Activated CD8-positive, alpha-beta memory T cell treated with anti-CD3 and anti-CD28 coated beads, Interleukin-2, amount 50 U/mL, for 24 hours (primary cell): Measurements from ENCODE around the gene ANKRD40.

ENCODE experiments used
- DNase-seq: peaks from one replicate; pipeline ENCODE4 v3.0.0-alpha.2; 2020; ENCODE audit errors: extremely low read depth

ANKRD40 gene

DNA sequence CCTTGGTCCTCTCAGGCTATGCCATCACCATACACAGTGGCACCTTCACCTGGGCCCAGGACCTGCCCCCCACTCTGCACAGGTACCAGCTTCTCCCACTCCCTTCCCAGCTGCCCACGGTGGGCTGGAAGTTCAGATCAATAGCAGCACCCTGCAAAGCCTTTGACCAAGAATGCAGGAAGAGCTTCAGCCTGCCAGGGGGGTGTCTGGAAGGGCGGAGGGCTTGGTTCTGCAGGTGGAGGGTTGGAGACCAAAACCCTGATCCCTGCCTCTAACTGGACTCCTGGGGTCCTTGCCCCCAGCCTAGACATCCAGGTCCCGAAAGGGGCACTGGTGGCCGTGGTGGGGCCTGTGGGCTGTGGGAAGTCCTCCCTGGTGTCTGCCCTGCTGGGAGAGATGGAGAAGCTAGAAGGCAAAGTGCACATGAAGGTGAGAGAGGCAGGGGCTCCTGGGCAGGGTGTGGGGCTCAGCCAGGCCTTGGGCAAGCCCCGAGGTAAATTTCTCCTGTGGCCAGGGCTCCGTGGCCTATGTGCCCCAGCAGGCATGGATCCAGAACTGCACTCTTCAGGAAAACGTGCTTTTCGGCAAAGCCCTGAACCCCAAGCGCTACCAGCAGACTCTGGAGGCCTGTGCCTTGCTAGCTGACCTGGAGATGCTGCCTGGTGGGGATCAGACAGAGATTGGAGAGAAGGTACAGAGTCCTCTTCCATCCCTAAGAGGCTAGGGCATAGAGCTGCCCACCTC, 38.7 kb downstream of the ANKRD40 start:
- no peak for DNase-seq

GRCh38 chr17:50668025-50668837, 39.5 kb downstream of the ANKRD40 start:
- DNase-seq = no peak

DNA sequence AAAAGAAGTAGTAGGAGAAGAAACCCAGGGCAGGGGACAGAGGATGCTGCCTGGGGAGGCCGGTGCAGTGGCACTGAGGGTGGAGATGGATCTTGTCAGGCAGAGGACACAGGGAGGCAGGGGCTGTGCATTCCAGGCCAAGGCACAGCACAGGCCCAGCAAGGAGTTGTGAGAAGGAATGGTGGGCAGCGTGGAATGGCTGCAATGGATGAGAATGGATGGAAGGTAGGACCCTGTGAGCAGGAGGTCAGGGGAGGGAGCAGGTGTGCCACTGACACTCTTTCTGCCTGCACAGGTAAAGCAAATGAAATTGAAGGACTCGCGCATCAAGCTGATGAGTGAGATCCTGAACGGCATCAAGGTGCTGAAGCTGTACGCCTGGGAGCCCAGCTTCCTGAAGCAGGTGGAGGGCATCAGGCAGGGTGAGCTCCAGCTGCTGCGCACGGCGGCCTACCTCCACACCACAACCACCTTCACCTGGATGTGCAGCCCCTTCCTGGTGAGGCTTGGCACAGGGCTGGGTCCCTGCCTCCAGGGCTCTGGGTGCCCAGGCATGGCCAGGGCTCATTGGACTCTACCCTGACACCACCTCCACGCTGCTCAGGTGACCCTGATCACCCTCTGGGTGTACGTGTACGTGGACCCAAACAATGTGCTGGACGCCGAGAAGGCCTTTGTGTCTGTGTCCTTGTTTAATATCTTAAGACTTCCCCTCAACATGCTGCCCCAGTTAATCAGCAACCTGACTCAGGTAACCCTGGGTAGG, 40.3 kb downstream of the ANKRD40 start:
- no peak for DNase-seq

GRCh38 chr17:50666316-50666715, 41.4 kb downstream of the ANKRD40 start:
- no peak for DNase-seq

- no peak for DNase-seq
Measured at GRCh38 chr17:50665838-50666237, 41.9 kb downstream of the ANKRD40 start.

DNA sequence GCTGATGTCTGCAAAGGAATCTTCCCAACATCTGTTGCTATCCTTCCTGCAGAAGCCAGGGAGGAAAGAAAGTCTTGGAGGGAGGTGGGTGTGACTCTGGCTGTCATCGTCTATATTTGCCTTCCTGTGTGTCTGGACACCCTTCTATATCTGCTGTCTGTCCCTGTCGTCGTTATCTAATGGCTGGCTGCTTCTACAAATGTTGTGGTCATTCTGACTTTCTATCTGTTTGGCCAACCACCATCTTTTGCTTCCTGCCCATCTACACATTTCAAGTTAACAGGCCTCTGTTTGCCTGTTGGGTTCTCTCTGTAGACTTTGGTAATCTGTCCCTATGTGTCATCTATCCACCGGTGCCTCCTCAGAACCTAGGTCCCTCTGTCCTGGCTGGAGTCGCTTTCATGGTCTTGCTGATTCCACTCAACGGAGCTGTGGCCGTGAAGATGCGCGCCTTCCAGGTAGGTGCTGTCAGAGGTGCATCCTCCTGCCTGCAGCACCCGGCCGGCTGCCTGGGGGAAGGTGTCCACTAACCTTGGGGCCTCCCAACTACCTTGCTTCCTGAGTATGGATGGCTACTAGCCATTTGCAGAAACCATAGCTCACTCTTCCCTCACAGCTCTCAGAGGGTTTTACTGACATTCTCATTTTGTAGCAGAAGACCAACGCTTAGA, 42.8 kb downstream of the ANKRD40 start:
- DNase-seq = no peak

- DNase-seq = no peak
Measured at GRCh38 chr17:50663812-50664374, 43.8 kb downstream of the ANKRD40 start.

GRCh38 chr17:50662632-50663225, 45.0 kb downstream of the ANKRD40 start:
- DNase-seq = no peak

DNA sequence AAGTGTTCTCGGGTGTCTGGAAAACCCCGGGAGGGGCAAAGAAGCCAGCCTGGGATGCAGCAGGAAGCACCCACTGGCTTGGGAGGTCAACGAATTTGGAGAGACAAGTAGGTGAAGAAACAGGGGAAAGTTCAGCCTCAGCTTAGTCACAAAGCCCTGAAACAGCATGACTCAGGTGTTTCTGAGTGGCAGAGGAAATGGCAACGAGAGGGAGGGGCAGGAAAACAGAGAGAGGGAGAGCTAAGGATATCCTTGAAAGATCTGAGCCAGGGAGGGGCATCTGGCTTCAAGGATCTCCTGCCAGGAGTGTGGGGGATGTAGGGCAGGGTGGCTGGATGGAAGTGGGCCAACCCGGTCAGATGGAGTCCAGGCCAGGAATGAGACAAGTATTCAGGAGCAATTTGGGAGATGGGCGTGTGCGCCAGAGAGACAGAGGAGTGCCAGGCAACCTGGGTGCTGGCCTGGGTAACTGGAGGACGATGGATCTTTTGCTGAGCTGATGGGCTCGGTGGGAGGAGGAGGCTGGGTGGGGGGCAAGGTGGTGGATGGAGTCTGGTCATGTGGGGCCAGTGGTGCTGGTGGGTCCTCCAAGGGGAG, 45.8 kb downstream of the ANKRD40 start:
- DNase-seq = no peak

DNA sequence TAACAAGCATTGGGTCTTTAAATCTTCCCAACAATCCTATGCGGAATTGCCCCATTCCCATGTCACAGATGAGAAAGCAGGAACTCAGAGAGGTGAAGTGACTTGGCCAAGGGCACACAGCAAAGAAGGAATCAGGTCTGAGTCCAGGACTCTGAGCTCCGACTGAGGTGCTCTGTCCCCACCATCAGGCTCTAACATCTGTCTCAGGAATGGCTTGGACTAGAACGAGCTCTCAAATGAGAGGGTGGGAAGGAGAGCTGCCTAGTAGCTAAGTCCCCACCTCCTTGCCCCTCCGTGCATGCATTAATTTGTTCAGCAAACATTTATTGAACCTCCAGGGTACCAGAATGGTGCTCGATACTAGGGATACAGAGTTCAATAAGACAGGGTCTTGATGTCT, 46.4 kb downstream of the ANKRD40 start:
- no peak for DNase-seq

GRCh38 chr17:50660887-50661345, 46.8 kb downstream of the ANKRD40 start:
- DNase-seq = no peak

DNA sequence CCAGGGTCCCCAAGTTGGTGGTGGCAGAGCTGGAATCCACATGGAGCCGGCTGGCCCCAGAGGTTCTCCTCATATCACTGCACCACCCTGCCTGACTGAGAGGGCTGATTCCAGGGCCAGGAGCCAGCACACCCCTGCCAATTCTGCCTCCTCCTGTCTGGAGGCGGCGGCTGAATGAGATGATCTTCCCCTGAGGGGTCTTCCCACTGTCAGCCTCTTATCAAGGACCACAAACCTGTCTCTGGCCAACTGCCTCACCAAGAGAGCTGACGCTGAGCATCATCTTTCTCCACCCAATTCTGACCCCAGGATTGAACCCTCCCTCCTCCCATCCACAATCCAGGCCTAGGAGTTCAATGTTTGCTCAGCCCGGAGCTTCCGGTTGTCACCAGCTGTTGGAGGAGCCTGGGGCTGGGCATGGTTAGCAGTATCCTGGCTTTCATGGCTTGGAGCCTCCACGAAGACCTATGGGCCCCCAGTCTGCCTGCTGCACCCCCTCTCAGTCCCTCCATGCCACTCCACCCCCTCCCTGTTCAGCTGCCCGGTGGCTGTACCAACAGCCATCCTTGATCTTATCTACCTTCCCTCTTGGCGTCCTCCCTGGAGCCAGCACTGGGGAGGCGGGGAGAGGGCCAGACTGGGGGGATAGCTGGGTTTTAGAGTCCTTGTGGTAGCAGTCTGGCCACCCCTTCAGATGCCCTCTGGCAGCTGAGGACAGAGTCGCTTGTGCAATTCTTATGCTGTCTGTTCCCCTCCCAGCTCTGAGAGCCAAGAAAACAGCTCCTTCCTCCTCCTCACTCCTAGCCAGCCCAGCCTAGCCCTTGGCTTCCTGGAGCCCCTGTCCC, 47.5 kb downstream of the ANKRD40 start:
- DNase-seq = no peak

DNA sequence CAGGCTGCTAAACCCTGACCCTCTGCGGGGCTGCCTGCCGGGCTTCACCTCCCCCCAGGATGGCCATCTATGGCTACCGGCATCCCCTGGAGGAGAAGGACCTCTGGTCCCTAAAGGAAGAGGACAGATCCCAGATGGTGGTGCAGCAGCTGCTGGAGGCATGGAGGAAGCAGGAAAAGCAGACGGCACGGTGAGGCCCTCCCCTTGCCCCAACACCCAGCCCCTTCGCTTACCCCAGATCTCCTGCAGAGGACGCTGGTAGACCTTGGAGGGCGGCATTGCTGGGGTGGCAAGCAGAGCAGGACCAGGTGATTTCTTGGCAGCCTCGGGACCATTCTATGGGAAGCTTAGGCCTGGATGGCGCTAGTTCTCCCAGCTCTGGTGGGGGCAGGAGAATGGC, 48.5 kb downstream of the ANKRD40 start:
- DNase-seq = no peak

DNA sequence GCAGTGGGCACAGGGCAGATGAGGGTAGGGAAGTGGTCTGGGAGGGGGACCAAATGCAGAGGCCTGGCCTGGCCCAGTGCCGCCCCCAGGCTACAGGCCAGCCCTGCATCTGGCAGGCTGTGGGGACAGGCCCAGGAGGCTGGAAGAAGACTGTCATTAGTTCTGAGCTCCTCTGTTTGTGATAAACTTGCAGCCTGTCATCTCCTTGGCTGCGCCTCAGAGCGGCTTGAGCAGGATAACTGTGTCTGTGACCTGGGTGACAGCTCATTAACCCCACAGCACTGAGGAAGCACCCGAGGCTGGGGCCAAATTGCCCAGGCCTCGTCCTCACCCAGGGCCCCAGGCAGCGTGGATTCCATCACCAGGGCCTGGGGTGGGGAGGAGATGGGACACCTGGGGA, 49.1 kb downstream of the ANKRD40 start:
- no peak for DNase-seq

DNA sequence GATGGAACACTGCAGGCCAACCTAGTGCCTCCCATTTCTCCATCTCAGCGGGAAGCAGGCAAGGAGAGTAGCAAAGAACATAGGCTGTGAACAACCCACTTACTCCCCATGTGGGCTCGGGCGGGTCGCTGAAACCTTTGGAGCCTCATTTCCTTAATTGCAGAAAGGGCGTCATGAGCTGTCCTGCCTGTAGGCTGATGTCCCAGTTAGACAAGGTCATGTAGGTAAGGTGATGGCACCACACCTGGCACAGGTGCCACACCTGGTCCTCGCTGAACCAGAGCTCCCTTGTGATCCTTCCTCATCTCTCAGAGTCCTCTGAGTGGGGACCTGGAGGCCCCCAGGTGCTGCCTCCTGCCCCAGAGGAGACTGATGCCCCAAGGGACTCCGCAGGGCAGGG, 50.1 kb downstream of the ANKRD40 start:
- DNase-seq = no peak

DNA sequence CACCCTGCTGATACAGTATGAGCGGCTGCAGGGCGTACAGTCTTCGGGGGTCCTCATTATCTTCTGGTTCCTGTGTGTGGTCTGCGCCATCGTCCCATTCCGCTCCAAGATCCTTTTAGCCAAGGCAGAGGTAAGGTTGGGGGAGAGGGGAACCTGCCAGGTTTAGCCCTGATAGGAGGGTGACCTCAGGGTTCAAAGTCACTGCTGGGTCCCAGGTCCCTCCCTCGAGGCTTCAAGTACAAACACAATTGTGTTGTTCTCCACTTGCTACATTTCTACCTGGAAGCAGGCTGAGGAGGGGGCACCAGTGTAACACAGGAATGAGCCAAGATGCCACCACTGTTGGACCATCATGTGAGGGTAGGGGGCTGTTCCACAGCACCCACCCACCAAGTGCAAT, 50.7 kb downstream of the ANKRD40 start:
- no peak for DNase-seq

DNA sequence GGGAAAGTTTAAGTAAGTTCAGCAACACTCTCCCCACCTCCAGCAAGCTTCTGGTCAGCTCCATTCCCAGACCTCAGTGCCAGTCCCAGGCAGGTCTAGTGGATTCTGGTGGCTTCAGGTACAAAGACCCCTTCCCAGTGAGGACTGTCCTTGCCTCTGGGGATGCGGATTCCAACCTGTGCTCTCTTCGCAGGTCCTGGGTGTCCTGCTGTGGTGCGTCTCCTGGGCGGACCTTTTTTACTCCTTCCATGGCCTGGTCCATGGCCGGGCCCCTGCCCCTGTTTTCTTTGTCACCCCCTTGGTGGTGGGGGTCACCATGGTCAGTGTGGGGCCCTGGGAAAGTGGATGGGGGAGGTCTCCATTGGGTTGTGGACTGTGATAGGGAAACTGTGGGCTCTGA, 51.2 kb downstream of the ANKRD40 start:
- no peak for DNase-seq

GRCh38 chr17:50653738-50654137, 54.0 kb downstream of the ANKRD40 start:
- DNase-seq = no peak

DNA sequence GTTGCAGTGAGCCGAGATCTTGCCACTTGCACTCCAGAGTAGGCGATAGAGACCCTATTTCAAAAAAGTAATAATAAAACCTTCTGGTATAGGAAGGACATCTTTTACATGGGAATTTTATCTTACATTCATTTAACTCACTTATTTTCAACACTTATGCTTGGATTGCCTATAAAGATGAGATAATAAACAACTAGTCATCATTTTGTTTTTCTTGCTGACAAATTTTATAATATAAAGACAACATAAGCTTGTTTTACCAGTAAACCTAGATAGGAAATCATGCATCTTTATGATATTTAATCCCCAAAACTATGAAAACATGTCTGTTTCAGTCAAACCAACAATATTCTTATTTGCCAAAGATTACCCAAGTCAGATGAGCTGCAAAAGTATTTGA, 56.1 kb downstream of the ANKRD40 start:
- DNase-seq = no peak
